ENCODE data around the gene MAN1C1. TPM values are rescaled to one million over a fixed set of nuclear protein-coding genes. Genes with fewer than 3 reads are reported as not detected.
"Not testable (repeated sequence)": the region's sequence is repeated elsewhere in the genome, so short reads cannot be mapped to it uniquely, and the experiment has no call there.

MAN1C1 gene
- total RNA-seq, 1 experiment from 2014 or later: not detected

DNA sequence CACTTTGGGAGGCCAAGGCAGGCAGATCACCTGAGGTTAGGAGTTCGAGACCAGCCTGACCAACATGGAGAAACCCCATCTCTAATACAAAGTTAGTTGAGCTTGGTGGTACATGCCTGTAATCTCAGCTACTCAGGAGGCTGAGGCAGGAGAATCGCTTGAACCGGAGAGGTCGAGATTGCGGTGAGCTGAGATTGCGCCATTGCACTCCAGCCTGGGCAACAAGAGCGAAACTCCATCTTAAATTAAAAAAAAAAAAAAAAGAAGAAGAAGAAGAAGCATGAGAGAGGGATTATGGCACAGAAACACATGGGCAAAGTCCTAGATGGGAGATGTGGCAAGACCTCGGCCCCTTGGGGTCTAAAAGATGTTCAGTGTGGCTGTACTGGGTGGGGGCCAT, 82.5 kb downstream of the MAN1C1 start:
- DNase-seq (ENCODE audit: low read depth); in situ Hi-C loops (cut with HindIII; ENCODE audit: low pct_unique_long_range_greater_than_20kb, low sequenced_read_pairs): not testable (repeated sequence)

DNA sequence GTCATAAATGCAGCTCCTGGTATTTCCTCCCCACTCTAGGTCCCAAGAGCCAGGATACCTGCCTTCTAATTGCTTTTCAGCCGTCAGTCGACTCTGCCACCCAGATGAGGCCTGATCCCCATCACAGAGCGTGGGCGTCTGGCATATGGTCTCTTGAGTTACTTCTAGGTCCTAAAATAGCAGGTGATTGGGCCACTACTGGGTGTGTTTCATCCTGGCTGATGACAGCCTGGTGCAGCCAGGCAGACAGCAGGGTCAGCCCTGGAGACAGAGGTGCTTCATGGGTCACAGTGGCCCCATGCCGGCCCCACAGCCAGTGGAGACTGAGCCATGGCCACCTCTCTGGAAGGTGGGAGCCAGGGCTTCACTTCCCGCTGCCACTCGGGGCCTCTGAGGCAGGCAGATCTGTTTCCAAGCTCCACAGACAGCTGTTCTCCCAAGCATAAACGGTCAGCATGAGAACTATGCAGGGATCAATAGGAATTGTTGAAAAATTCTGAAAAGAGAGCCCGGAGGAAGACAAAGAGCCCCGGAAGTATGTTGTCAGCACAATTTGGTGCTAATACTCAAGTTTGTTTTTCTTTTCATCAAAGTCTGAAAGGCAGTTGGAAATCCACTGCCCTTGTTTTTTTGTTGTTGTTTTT, 83.0 kb downstream of the MAN1C1 start:
- DNase-seq (ENCODE audit: low read depth): no peak
- in situ Hi-C loops (cut with HindIII; ENCODE audit: low pct_unique_long_range_greater_than_20kb, low sequenced_read_pairs): no loop called here

- DNase-seq (ENCODE audit: low read depth): no peak
- in situ Hi-C loops (cut with HindIII; ENCODE audit: low pct_unique_long_range_greater_than_20kb, low sequenced_read_pairs): no loop called here
Measured at GRCh38 chr1:25700144-25700523, 83.5 kb downstream of the MAN1C1 start.

- DNase-seq (ENCODE audit: low read depth): no peak
Measured at GRCh38 chr1:25700626-25701025, 84.0 kb downstream of the MAN1C1 start.

GRCh38 chr1:25701030-25701785, 84.6 kb downstream of the MAN1C1 start:
- in situ Hi-C loops (cut with HindIII; ENCODE audit: low pct_unique_long_range_greater_than_20kb, low sequenced_read_pairs): no loop called here
- no peak for DNase-seq (ENCODE audit: low read depth)

More at GRCh38 chr1:25700626-25701025, 84.0 kb downstream of the MAN1C1 start:
- in situ Hi-C loops (cut with HindIII; ENCODE audit: low pct_unique_long_range_greater_than_20kb, low sequenced_read_pairs): no loop called here

DNA sequence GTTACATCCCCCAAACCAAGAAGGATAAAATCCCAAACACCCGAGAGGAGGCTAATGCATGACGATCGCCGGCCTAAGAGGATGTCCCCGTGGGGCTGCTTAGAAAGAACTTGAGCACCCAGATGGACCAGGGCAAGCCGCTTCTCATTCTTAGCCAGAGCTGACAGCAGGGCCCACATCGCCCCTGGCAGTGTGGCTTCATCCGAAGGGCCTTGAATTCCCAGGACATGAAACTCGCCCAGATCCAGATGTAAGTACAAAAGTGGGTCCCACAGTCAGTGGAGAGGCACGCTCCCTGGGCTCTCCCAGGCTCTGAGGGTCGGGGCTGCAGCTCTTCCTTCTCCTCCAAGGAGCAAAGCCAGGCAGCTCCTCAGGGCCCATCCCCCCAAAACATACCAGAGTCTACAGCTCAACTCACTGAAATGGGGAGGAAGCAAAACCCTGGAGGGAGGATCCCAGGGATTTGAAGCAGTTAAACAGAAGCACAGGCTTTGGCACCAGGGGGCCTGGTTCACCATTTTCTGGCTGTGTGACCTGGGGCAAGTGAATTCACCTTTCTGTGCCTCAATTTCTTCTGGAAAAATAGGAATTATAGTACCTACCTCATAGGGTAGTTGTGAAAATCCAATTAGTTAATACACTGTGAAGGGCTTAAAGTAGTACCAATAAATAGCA, 85.6 kb downstream of the MAN1C1 start:
- DNase-seq (ENCODE audit: low read depth): no peak
- in situ Hi-C loops (cut with HindIII; ENCODE audit: low pct_unique_long_range_greater_than_20kb, low sequenced_read_pairs): no loop called here

DNA sequence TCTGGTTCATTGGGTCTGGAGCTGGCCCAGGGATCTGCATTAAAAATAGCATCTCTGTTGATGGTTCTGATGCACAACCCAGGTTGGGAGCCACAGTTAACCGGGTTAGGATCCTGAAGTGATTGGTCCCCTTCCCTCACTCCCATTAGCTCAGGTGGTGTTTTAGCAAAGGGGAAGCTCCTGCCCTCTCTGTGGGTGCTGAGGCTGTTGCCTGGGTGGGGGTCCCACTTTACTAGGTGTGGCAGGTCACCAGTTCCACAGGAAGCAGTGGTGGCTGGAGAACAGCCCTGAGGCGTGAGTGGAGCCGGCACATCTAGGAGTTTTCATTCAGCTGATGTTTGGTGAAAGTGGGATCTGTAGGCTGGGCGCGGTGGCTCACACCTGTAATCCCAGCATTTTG, 86.5 kb downstream of the MAN1C1 start:
- in situ Hi-C loops (cut with HindIII; ENCODE audit: low pct_unique_long_range_greater_than_20kb, low sequenced_read_pairs): no loop called here

DNA sequence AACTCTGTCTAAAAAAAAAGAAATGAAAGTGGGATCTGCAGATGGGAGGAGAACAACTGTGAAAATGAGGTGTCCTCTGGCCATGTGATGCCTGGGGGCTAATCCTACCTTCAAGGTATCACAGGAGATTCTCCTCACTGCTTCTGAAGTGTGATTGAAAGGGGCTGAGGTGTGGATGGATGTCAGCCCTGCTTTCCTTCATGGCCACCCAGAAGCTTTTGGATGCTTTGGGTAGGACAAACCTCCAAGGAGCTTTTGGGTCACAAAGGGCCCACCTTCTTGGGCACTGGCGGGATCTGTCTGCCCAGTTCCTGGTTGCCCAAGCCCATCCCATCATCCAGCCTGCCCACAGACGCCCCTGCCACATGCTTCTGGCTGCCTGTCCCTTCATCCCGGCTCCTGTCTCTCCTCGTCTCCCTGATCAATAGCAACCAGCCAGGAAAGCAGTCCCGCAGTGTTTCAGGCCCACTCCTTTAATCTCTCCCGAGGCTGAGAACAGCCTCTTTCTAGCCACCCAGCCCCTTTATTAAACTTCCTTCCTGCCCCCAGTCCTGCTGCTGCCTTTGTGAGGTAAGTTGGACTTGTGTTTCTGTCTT, 87.2 kb downstream of the MAN1C1 start:
- in situ Hi-C loops (cut with HindIII; ENCODE audit: low pct_unique_long_range_greater_than_20kb, low sequenced_read_pairs): no loop called here
- DNase-seq (ENCODE audit: low read depth): no peak

More for the DNA sequence above, 86.5 kb downstream of the MAN1C1 start:
- DNase-seq (ENCODE audit: low read depth): no peak

GRCh38 chr1:25704267-25704691, 87.7 kb downstream of the MAN1C1 start:
- DNase-seq (ENCODE audit: low read depth): no peak
- in situ Hi-C loops (cut with HindIII; ENCODE audit: low pct_unique_long_range_greater_than_20kb, low sequenced_read_pairs): no loop called here

GRCh38 chr1:25705699-25706098, 89.1 kb downstream of the MAN1C1 start:
- in situ Hi-C loops (cut with HindIII; ENCODE audit: low pct_unique_long_range_greater_than_20kb, low sequenced_read_pairs): no loop called here
- DNase-seq (ENCODE audit: low read depth): no peak

- no peak for DNase-seq (ENCODE audit: low read depth)
- in situ Hi-C loops (cut with HindIII; ENCODE audit: low pct_unique_long_range_greater_than_20kb, low sequenced_read_pairs): no loop called here
Measured at GRCh38 chr1:25706146-25707089, 89.8 kb downstream of the MAN1C1 start.

GRCh38 chr1:25707280-25708016, 90.9 kb downstream of the MAN1C1 start:
- DNase-seq (ENCODE audit: low read depth): no peak
- in situ Hi-C loops (cut with HindIII; ENCODE audit: low pct_unique_long_range_greater_than_20kb, low sequenced_read_pairs): no loop called here

DNA sequence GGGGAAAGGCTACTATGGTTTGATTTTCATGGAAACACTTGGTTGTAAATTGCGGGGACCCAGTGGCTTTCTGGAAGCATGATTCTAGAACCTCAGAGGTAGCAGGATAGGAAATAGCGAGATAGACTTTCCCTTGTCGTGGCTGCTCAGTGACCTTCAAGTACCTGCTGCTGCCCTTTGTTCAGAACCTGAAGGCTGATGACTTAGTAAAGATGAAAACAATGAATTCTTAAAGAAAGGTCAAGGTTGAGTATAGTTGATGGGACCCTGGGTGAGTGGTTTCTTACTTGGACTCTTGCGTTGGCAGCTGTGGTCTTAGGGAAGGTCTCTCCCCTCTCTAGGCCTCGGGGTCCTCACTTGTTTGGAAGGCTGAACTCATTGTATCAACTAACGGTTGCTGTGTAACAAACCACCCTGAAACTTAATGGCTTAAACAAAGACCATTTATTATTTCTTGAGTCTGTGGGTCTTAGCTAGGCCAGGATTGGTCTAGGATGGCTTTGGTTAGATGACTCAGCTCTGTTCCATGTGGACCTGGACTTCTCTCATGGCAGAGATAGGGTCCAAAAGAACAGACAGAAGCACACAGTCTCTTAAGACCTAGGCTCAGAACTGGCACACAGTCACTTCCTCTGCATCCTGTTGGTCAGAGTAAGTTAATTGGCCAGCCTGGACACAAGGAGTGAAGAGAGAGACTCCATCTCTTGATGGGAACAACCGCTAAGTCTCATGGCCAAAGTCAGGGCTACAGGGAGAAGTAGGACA, 94.2 kb downstream of the MAN1C1 start:
- DNase-seq (ENCODE audit: low read depth): no peak
- in situ Hi-C loops (cut with HindIII; ENCODE audit: low pct_unique_long_range_greater_than_20kb, low sequenced_read_pairs): no loop called here

DNA sequence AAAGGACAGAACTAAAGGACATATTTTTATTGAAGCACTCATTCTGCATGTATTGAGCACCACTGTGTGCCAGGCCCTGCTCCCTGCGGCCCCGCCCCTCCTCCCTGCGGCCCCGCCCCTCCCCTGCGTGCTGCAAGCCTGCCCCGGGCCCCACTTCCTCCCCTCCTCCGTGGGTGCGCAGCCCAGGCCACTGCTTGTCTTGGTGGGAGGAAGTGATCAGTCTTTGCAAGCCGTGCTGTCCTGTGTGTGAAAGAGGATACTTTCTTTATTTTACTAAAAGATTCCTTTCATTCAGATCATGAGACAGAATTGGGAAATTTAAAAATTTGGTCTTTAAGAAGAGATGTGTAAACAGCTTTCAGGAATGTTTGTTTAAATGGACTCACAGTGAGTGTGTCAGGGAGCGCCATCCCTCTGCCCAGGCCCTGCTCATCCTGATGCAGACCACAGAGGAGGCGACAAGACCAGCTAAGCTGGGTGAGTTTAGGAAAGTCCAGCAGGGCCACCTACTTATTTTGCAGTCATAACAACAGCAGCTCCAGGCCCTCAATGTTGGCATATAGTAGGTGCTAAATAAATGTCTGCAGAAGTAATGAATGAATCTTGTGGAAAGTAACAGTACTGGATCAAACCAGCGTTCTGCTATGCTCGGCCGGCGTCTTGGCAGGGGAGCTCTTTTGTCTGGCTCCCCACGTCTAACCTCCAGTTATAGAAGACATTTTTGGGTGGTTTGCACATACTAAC, 95.1 kb downstream of the MAN1C1 start:
- in situ Hi-C loops (cut with HindIII; ENCODE audit: low pct_unique_long_range_greater_than_20kb, low sequenced_read_pairs): no loop called here
- no peak for DNase-seq (ENCODE audit: low read depth)

- in situ Hi-C loops (cut with HindIII; ENCODE audit: low pct_unique_long_range_greater_than_20kb, low sequenced_read_pairs): no loop called here
- no peak for DNase-seq (ENCODE audit: low read depth)
Measured at GRCh38 chr1:25712299-25712970, 95.8 kb downstream of the MAN1C1 start.

DNA sequence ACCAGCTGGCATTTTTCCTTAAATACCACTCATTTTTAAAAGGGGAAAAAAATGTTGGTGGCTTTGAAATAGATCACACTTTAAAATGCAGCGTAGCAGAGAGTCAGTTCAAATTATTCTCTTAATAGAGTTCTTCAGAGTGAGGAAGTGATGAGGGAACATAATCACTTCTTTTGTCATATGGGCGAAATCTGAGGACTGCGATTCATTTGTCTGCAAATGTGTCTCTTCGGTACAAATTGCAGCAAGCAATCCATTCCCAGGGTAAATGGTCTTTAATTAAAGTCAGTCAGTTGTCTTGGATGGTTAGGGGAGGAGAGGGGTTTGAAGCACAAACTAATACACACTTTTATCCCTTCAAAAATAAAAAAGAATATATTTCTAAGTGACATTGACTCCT, 97.4 kb downstream of the MAN1C1 start:
- no peak for DNase-seq (ENCODE audit: low read depth)
- in situ Hi-C loops (cut with HindIII; ENCODE audit: low pct_unique_long_range_greater_than_20kb, low sequenced_read_pairs): no loop called here
